ENCODE measurements around the gene C16orf46. TPM values are rescaled to one million over a fixed set of nuclear protein-coding genes. Genes with fewer than 3 reads are reported as not detected.

C16orf46 gene
- total RNA-seq, 4 donors from 2014 or later = 3.1 to 14.2 (median 9.7) TPM

DNA sequence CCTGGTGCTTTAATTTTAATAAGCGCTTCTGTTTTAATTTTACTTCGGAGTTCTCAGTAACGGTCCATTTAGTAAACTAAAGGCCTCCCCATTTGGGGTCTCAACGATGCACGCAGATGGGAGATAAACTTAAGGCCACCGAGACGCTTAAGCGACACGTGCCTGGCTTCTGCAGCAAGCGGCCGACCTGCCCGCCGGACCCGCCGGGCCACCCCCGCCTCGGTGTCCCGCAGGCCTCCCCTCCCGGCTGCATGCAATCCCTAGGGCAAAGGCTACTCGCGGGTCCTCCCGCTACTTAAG is 18.6 kb upstream of the C16orf46 start:
- H3K4me1 ChIP-seq = peaks cover 26 to 34% of the 10 kb centered on the region in 2 donors
- intact Hi-C loops (cut with DNase I) = loop anchor here (10.0 kb wide), 1 partner anchor 219 kb away; the partner anchor contains the start of gene GAN
- peak overlapping the region; percentile 64 to 87 (median 76) for H3K27ac ChIP-seq
- TF ChIP-seq POLR2A (IDR thresholded peaks at IDR 0.05) (no peak), CTCF (IDR thresholded peaks at IDR 0.05) (no peak)
- H3K9me3 ChIP-seq = no peaks in the 10 kb centered on the region
- DNase-seq = no peak
- H3K36me3 ChIP-seq = no peaks in the 10 kb centered on the region
- H3K27me3 ChIP-seq = no peaks in the 10 kb centered on the region
- WGBS, 2 donors = 1 to 3% methylated on average over 18 to 22 of the region's 22 CpGs
- H3K4me3 ChIP-seq (replicated peaks in 1 of 3) = peak overlapping the region; percentile 37 to 62 (median 61)

DNA sequence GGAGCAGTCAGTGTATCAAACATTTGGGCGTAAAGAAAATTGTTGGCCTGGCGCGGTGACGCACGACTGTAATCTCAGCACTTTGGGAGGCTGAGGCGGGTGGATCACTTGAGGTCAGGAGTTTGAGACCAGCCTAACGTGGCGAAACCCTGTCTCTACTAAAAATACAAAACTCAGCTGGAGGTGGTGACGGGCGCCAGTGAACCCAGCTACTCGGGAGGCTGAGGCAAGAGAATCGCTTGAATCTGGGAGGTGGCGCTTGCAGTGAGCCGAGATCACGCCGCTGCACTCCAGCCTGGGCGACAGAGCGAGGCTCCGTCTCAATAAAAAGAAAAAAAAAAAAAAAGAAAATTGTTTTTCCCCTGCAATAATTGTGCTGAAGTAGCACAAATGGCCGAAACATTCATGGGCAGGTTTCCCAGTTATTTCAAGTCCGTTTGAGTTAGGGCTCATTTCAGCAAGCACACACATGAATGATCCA is 17.8 kb upstream of the C16orf46 start:
- peaks cover 26 to 35% of the 10 kb centered on the region in 2 donors for H3K4me1 ChIP-seq
- intact Hi-C loops (cut with DNase I) = loop anchor here (10.0 kb wide), 1 partner anchor 220 kb away; the partner anchor contains the start of gene GAN
- no peaks in the 10 kb centered on the region for H3K27me3 ChIP-seq
- H3K36me3 ChIP-seq = no peaks in the 10 kb centered on the region
- peak overlapping the region; percentile 71 to 87 (median 87) for H3K27ac ChIP-seq
- TF ChIP-seq POLR2A (IDR thresholded peaks at IDR 0.05) (peak in 1 of 2 donors; percentile 19), CTCF (IDR thresholded peaks at IDR 0.05) (no peak)
- no peak overlapping the region for H3K4me3 ChIP-seq (replicated peaks in 1 of 3)
- 35 to 51% methylated on average over 21 of the region's 21 CpGs for WGBS, 2 donors
- no peaks in the 10 kb centered on the region for H3K9me3 ChIP-seq
- DNase-seq = peak; percentile 64 to 66

DNA sequence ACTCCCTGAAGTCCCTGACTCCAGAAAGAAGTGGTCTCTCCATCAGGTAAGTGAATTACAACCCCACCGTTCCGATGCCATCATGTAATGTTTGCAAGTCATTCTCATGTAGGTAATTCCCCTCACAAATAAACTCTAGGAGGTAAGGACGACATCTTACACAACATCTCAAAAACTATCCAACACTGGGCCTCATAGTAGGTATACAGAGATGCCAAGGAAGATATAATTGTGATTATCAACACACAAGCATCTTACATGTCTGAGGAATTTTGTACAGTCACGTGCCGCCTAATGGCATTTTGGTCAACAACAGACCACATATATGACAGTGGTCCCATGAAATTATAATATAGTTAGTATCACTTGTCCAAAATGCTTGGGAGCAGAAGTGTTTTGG is 11.8 kb upstream of the C16orf46 start:
- no peak overlapping the region for H3K4me3 ChIP-seq (replicated peaks in 1 of 3)
- intact Hi-C loops (cut with DNase I) = no loop called here
- WGBS, 2 donors = 94 to 96% methylated on average over 5 of the region's 5 CpGs

GRCh38 chr16:81081014-81081413 is 4.0 kb upstream of the C16orf46 start:
- WGBS, 2 donors = 96 to 98% methylated on average over 4 of the region's 4 CpGs
- TF ChIP-seq CTCF (IDR thresholded peaks at IDR 0.05) = no peak
- no peak for TF ChIP-seq POLR2A (IDR thresholded peaks at IDR 0.05)

More for the DNA sequence above, 11.8 kb upstream of the C16orf46 start:
- no peak for DNase-seq
- H3K36me3 ChIP-seq = no peaks in the 10 kb centered on the region
- no peak for TF ChIP-seq CTCF (IDR thresholded peaks at IDR 0.05)
- no peak for TF ChIP-seq POLR2A (IDR thresholded peaks at IDR 0.05)
- H3K9me3 ChIP-seq = no peaks in the 10 kb centered on the region
- H3K27me3 ChIP-seq = no peaks in the 10 kb centered on the region
- H3K27ac ChIP-seq = no peak overlapping the region
- H3K4me1 ChIP-seq = peaks cover 17 to 26% of the 10 kb centered on the region in 2 donors

GRCh38 chr16:81080233-81080632 is 3.2 kb upstream of the C16orf46 start:
- 18 to 40% methylated on average over 1 of the region's 1 CpG for WGBS, 2 donors
- Histone ChIP-seq H3K36me3 (no peaks in the 10 kb centered on the region), H3K27me3 (no peaks in the 10 kb centered on the region), H3K4me1 (peaks cover 17 to 19% of the 10 kb centered on the region in 2 donors), H3K4me3 (replicated peaks in 1 of 3) (no peak overlapping the region), H3K9me3 (no peaks in the 10 kb centered on the region), H3K27ac (peak overlapping the region in 2 of 3 donors; percentile 24 to 54)
- TF ChIP-seq POLR2A (IDR thresholded peaks at IDR 0.05) = peak in 1 of 2 donors; percentile 9
- TF ChIP-seq CTCF (IDR thresholded peaks at IDR 0.05) = no peak
- no peak for DNase-seq
- intact Hi-C loops (cut with DNase I) = no loop called here

More at GRCh38 chr16:81081014-81081413, 4.0 kb upstream of the C16orf46 start:
- Histone ChIP-seq H3K9me3 (no peaks in the 10 kb centered on the region), H3K4me3 (replicated peaks in 1 of 3) (no peak overlapping the region), H3K4me1 (peaks cover 13 to 18% of the 10 kb centered on the region in 2 donors), H3K36me3 (no peaks in the 10 kb centered on the region), H3K27me3 (no peaks in the 10 kb centered on the region), H3K27ac (peak overlapping the region in 1 of 3 donors; percentile 54)
- intact Hi-C loops (cut with DNase I) = no loop called here
- DNase-seq = no peak
